Vagina (tissue), 2 donors: ENCODE measurements around the gene BRCA1.

Experiments used
- CTCF ChIP-seq, 3 experiments: fragments of 450-650 bp in 2 of 3; fragments of 200-600 bp in 1 of 3; sonication (generic) in 1 of 3; IDR thresholded peaks; one replicate each; pipeline ENCODE4 v1.5.1; 2017 to 2019; ENCODE audit warnings: antibody characterized with exemption in 3 of 3, mild to moderate bottlenecking in 2 of 3, moderate library complexity in 2 of 3
- POLR2A ChIP-seq, 2 donors: fragments of 450-650 bp; IDR thresholded peaks; one replicate each; pipeline ENCODE4 v1.6.1; 2017; ENCODE audit warnings: antibody characterized with exemption in 2 of 2, mild to moderate bottlenecking in 2 of 2, moderate library complexity in 2 of 2
- POLR2AphosphoS5 ChIP-seq, 2 donors: sonication (generic); formaldehyde crosslinking; IDR thresholded peaks; one replicate each; pipeline ENCODE4 v1.9.0; 2017; ENCODE audit warnings: antibody characterized with exemption in 2 of 2, mild to moderate bottlenecking in 2 of 2, low read depth in 1 of 2; ENCODE audit not compliant: insufficient read depth in 1 of 2

- TF ChIP-seq CTCF (IDR thresholded peaks at IDR 0.05) = no peak
- TF ChIP-seq POLR2AphosphoS5 (IDR thresholded peaks at IDR 0.05; ENCODE audit: insufficient read depth in 1 of 2, low read depth in 1 of 2) = no peak
- no peak for TF ChIP-seq POLR2A (IDR thresholded peaks at IDR 0.05)
Measured at GRCh38 chr17:42997390-42997983, 127.7 kb downstream of the BRCA1 start.
